Activated CD8-positive, alpha-beta memory T cell treated with anti-CD3 and anti-CD28 coated beads, Interleukin-2, amount 10 ng/mL, durations not matched to agents 7 days and 5 days (primary cell): ENCODE results near the gene FA2H. TPM values are rescaled to one million over a fixed set of nuclear protein-coding genes. Genes with fewer than 3 reads are reported as not detected.
"Not testable (repeated sequence)": the region's sequence is repeated elsewhere in the genome, so short reads cannot be mapped to it uniquely, and the experiment has no call there.

Experiments used
- ATAC-seq: fragments of 150-1000 bp; cut with Tn5 transposase; one replicate; pipeline ENCODE4 v1.10.0; 2021; ENCODE audit warnings: moderate library complexity
- CTCF ChIA-PET: fragments of 350-600 bp; sonication (Branson Sonifier 250); formaldehyde crosslinking; loops from one replicate; lab custom pipeline; 2021; ENCODE audit warnings: antibody characterized with exemption; lab: Charles Lee
- DNase-seq: peaks from one replicate; pipeline ENCODE4 v3.0.0-alpha.2; 2020
- H3K27ac Mint-ChIP-seq: one replicate; pipeline ENCODE4 v1.8.0; 2021; ENCODE audit warnings: mild to moderate bottlenecking, mixed read lengths
- H3K27me3 Mint-ChIP-seq: one replicate; pipeline ENCODE4 v1.8.0; 2021; ENCODE audit warnings: mixed read lengths
- H3K36me3 Mint-ChIP-seq: one replicate; pipeline ENCODE4 v1.8.0; 2021; ENCODE audit warnings: mild to moderate bottlenecking, mixed read lengths
- H3K4me1 Mint-ChIP-seq: one replicate; pipeline ENCODE4 v1.8.0; 2021; ENCODE audit warnings: mixed read lengths
- H3K4me3 Mint-ChIP-seq: one replicate; pipeline ENCODE4 v1.8.0; 2021; ENCODE audit warnings: mild to moderate bottlenecking, moderate library complexity, mixed read lengths
- H3K9me3 Mint-ChIP-seq: one replicate; pipeline ENCODE4 v1.8.0; 2022; ENCODE audit warnings: low read depth, mixed read lengths
- total RNA-seq, 2 experiments: library from RNA; stranded (reverse); gene quantifications; one replicate each; pipeline ENCODE4 v1.2.3, GENCODE V29; 2021

FA2H gene
- total RNA-seq, 2 experiments from 2014 or later: 0.29 TPM; not detected in 1

- not testable (repeated sequence) for ATAC-seq, H3K36me3 Mint-ChIP-seq, H3K9me3 Mint-ChIP-seq, DNase-seq, H3K4me3 Mint-ChIP-seq, H3K27ac Mint-ChIP-seq, H3K4me1 Mint-ChIP-seq
- peaks cover 23% of the 10 kb centered on the region for H3K27me3 Mint-ChIP-seq
- CTCF ChIA-PET: interaction anchor here (1.2 kb wide), 1 partner anchor 10 kb away, joined by 3 read pairs; the partner anchor contains the start of gene FA2H
These were observed 10.4 kb downstream of the FA2H start for GRCh38 chr16:74764184-74764583.

GRCh38 chr16:74761665-74762064 is 13.0 kb downstream of the FA2H start:
- H3K9me3 Mint-ChIP-seq: no peaks in the 10 kb centered on the region
- peaks cover 19% of the 10 kb centered on the region for H3K27me3 Mint-ChIP-seq
- no peaks in the 10 kb centered on the region for H3K36me3 Mint-ChIP-seq
- H3K27ac Mint-ChIP-seq: no peak overlapping the region
- ATAC-seq: no peak
- no peak for DNase-seq
- CTCF ChIA-PET: no interaction called here
- H3K4me3 Mint-ChIP-seq: no peak overlapping the region
- H3K4me1 Mint-ChIP-seq: no peaks in the 10 kb centered on the region

- ATAC-seq: no peak
- Mint-ChIP-seq H3K4me1 (no peaks in the 10 kb centered on the region), H3K27me3 (peaks cover 22% of the 10 kb centered on the region), H3K4me3 (no peak overlapping the region), H3K9me3 (no peaks in the 10 kb centered on the region), H3K27ac (no peak overlapping the region), H3K36me3 (no peaks in the 10 kb centered on the region)
- no peak for DNase-seq
- CTCF ChIA-PET: no interaction called here
These were observed 14.4 kb downstream of the FA2H start for GRCh38 chr16:74760007-74760767.

- Mint-ChIP-seq H3K4me3 (no peak overlapping the region), H3K27me3 (peaks cover 19% of the 10 kb centered on the region), H3K27ac (no peak overlapping the region), H3K4me1 (no peaks in the 10 kb centered on the region), H3K9me3 (no peaks in the 10 kb centered on the region), H3K36me3 (no peaks in the 10 kb centered on the region)
- DNase-seq (no peak), ATAC-seq (no peak)
- CTCF ChIA-PET: no interaction called here
These were observed 15.1 kb downstream of the FA2H start for GRCh38 chr16:74759564-74759963.

- no peak for ATAC-seq
- Mint-ChIP-seq H3K4me1 (no peaks in the 10 kb centered on the region), H3K27ac (no peak overlapping the region), H3K9me3 (no peaks in the 10 kb centered on the region), H3K27me3 (peaks cover 13% of the 10 kb centered on the region), H3K4me3 (no peak overlapping the region), H3K36me3 (no peaks in the 10 kb centered on the region)
- CTCF ChIA-PET: no interaction called here
- DNase-seq: no peak
These were observed 15.8 kb downstream of the FA2H start for GRCh38 chr16:74758801-74759200.

GRCh38 chr16:74757349-74757748 is 17.3 kb downstream of the FA2H start:
- H3K27me3 Mint-ChIP-seq: peaks cover 10% of the 10 kb centered on the region
- H3K27ac Mint-ChIP-seq: no peak overlapping the region
- H3K36me3 Mint-ChIP-seq: no peaks in the 10 kb centered on the region
- no peak for DNase-seq
- H3K9me3 Mint-ChIP-seq: no peaks in the 10 kb centered on the region
- H3K4me3 Mint-ChIP-seq: no peak overlapping the region
- CTCF ChIA-PET: no interaction called here
- no peaks in the 10 kb centered on the region for H3K4me1 Mint-ChIP-seq
- ATAC-seq: no peak

- DNase-seq: no peak
- CTCF ChIA-PET: no interaction called here
- no peaks in the 10 kb centered on the region for H3K4me1 Mint-ChIP-seq
- H3K9me3 Mint-ChIP-seq: no peaks in the 10 kb centered on the region
- H3K36me3 Mint-ChIP-seq: no peaks in the 10 kb centered on the region
- ATAC-seq: no peak
- H3K27ac Mint-ChIP-seq: no peak overlapping the region
- H3K27me3 Mint-ChIP-seq: peaks cover 6% of the 10 kb centered on the region
- H3K4me3 Mint-ChIP-seq: no peak overlapping the region
These were observed 18.4 kb downstream of the FA2H start for GRCh38 chr16:74756203-74756602.

- H3K36me3 Mint-ChIP-seq: no peaks in the 10 kb centered on the region
- ATAC-seq (no peak), DNase-seq (no peak)
- no peak overlapping the region for H3K27ac Mint-ChIP-seq
- H3K4me1 Mint-ChIP-seq: no peaks in the 10 kb centered on the region
- H3K27me3 Mint-ChIP-seq: peaks cover 6% of the 10 kb centered on the region
- H3K9me3 Mint-ChIP-seq: no peaks in the 10 kb centered on the region
- CTCF ChIA-PET: no interaction called here
- H3K4me3 Mint-ChIP-seq: no peak overlapping the region
These were observed 21.4 kb downstream of the FA2H start for GRCh38 chr16:74753180-74753579.

- Mint-ChIP-seq H3K27ac (no peak overlapping the region), H3K36me3 (no peaks in the 10 kb centered on the region), H3K27me3 (peaks cover 6% of the 10 kb centered on the region), H3K4me1 (no peaks in the 10 kb centered on the region), H3K9me3 (no peaks in the 10 kb centered on the region), H3K4me3 (no peak overlapping the region)
- DNase-seq (no peak), ATAC-seq (no peak)
- CTCF ChIA-PET: no interaction called here
These were observed 21.9 kb downstream of the FA2H start for GRCh38 chr16:74752756-74753155.

GRCh38 chr16:74752258-74752657 is 22.4 kb downstream of the FA2H start:
- Mint-ChIP-seq H3K36me3 (no peaks in the 10 kb centered on the region), H3K4me1 (no peaks in the 10 kb centered on the region), H3K27ac (no peak overlapping the region), H3K9me3 (no peaks in the 10 kb centered on the region), H3K4me3 (no peak overlapping the region), H3K27me3 (peaks cover 6% of the 10 kb centered on the region)
- CTCF ChIA-PET: no interaction called here
- DNase-seq: no peak
- no peak for ATAC-seq

- Mint-ChIP-seq H3K27me3 (peaks cover 6% of the 10 kb centered on the region), H3K36me3 (no peaks in the 10 kb centered on the region), H3K4me1 (no peaks in the 10 kb centered on the region), H3K9me3 (no peaks in the 10 kb centered on the region), H3K4me3 (no peak overlapping the region), H3K27ac (no peak overlapping the region)
- DNase-seq (no peak), ATAC-seq (no peak)
- CTCF ChIA-PET: no interaction called here
These were observed 23.0 kb downstream of the FA2H start for GRCh38 chr16:74751658-74752057.

GRCh38 chr16:74749291-74750055 is 25.1 kb downstream of the FA2H start:
- Mint-ChIP-seq H3K9me3 (no peaks in the 10 kb centered on the region), H3K27me3 (peaks cover 2% of the 10 kb centered on the region), H3K27ac (no peak overlapping the region), H3K36me3 (no peaks in the 10 kb centered on the region), H3K4me3 (no peak overlapping the region), H3K4me1 (no peaks in the 10 kb centered on the region)
- DNase-seq (no peak), ATAC-seq (no peak)
- CTCF ChIA-PET: no interaction called here

- Mint-ChIP-seq H3K4me3 (no peak overlapping the region), H3K27me3 (no peaks in the 10 kb centered on the region), H3K4me1 (no peaks in the 10 kb centered on the region), H3K36me3 (no peaks in the 10 kb centered on the region), H3K9me3 (no peaks in the 10 kb centered on the region), H3K27ac (no peak overlapping the region)
- no peak for ATAC-seq
- CTCF ChIA-PET: no interaction called here
- no peak for DNase-seq
These were observed 26.0 kb downstream of the FA2H start for GRCh38 chr16:74748616-74749026.
